OCI-LY3 (cell line): ENCODE measurements around the gene ACVR1.
"Not testable (repeated sequence)": the region's sequence is repeated elsewhere in the genome, so short reads cannot be mapped to it uniquely, and the experiment has no call there.

Experiments
- H2AFZ ChIP-seq: fragments of 200-600, 300-600 bp; shearing (Covaris generic); 2 replicates; pipeline ENCODE4 v1.6.0; 2014; ENCODE audit warnings: antibody characterized with exemption, low read depth, low read length
- H3K27ac ChIP-seq: fragments of 200-600, 300-600 bp; sonication (generic); 2 replicates; pipeline ENCODE4 v1.5.1; 2014; ENCODE audit warnings: mild to moderate bottlenecking, low read length, moderate library complexity, mixed read lengths
- H3K27me3 ChIP-seq: fragments of 200-600, 300-600 bp; sonication (generic); 2 replicates; pipeline ENCODE4 v1.6.1; 2014; ENCODE audit warnings: low read depth, low read length, mixed read lengths
- H3K36me3 ChIP-seq: fragments of 200-600, 300-600 bp; sonication (generic); replicated peaks from 2 replicates; pipeline ENCODE3; 2014; ENCODE audit warnings: low read depth, low read length, mixed read lengths
- H3K4me1 ChIP-seq: fragments of 300-600, 200-600 bp; sonication (generic); 2 replicates; pipeline ENCODE4 v1.6.1; 2014; ENCODE audit warnings: low read length, mixed read lengths
- H3K4me2 ChIP-seq: fragments of 200-600, 300-600 bp; sonication (generic); 2 replicates; pipeline ENCODE4 v1.6.1; 2014; ENCODE audit warnings: low read length, mixed read lengths
- H3K4me3 ChIP-seq: fragments of 300-600, 200-600 bp; sonication (generic); 2 replicates; pipeline ENCODE4 v1.5.1; 2014; ENCODE audit warnings: antibody characterized with exemption, mild to moderate bottlenecking, low read length, moderate library complexity
- H3K79me2 ChIP-seq: fragments of 300-600, 200-600 bp; shearing (Covaris generic); 2 replicates; pipeline ENCODE4 v1.6.1; 2014; ENCODE audit warnings: mild to moderate bottlenecking, low read length, mixed read lengths
- H3K9ac ChIP-seq: fragments of 300-600, 200-600 bp; shearing (Covaris generic); 2 replicates; pipeline ENCODE4 v1.6.0; 2014; ENCODE audit warnings: mild to moderate bottlenecking, low read length, moderate library complexity
- H3K9me3 ChIP-seq: fragments of 200-600, 300-600 bp; shearing (Covaris generic); 2 replicates; pipeline ENCODE4 v1.6.1; 2014; ENCODE audit warnings: low read length, mixed read lengths; ENCODE audit not compliant: insufficient read depth
- H4K20me1 ChIP-seq: fragments of 200-600, 300-600 bp; sonication (generic); 2 replicates; pipeline ENCODE4 v1.6.1; 2016; ENCODE audit warnings: low read length, mixed read lengths; ENCODE audit not compliant: insufficient read depth
- CTCF ChIP-seq: fragments of 200-600, 300-600 bp; sonication (generic); IDR thresholded peaks from 2 replicates; pipeline ENCODE4 v1.5.1; 2014; ENCODE audit warnings: antibody characterized with exemption, low read length, low read depth
- EZH2phosphoT487 ChIP-seq: fragments of 200-600 bp; shearing (Covaris generic); IDR thresholded peaks from 2 replicates; pipeline ENCODE4 v1.6.1; 2018; ENCODE audit warnings: antibody characterized with exemption, mixed run types, low read depth

The ACVR1 gene

GRCh38 chr2:157831573-157832315, 44.4 kb downstream of the ACVR1 start:
- Histone ChIP-seq H3K79me2 (no peaks in the 10 kb centered on the region), H3K4me3 (no peak overlapping the region), H3K9me3 (no peaks in the 10 kb centered on the region), H3K27me3 (no peaks in the 10 kb centered on the region), H2AFZ (no peak overlapping the region), H3K4me1 (no peaks in the 10 kb centered on the region), H4K20me1 (no peaks in the 10 kb centered on the region), H3K9ac (no peak overlapping the region), H3K36me3 (no peaks in the 10 kb centered on the region), H3K4me2 (no peak overlapping the region), H3K27ac (no peak overlapping the region)
- TF ChIP-seq CTCF (no peak), EZH2phosphoT487 (no peak)

- Histone ChIP-seq H3K4me1 (no peaks in the 10 kb centered on the region), H3K79me2 (no peaks in the 10 kb centered on the region), H4K20me1 (no peaks in the 10 kb centered on the region), H3K27me3 (no peaks in the 10 kb centered on the region), H3K4me2 (no peak overlapping the region), H2AFZ (no peak overlapping the region), H3K9ac (no peak overlapping the region), H3K4me3 (no peak overlapping the region), H3K9me3 (no peaks in the 10 kb centered on the region), H3K27ac (no peak overlapping the region), H3K36me3 (no peaks in the 10 kb centered on the region)
- no peak for TF ChIP-seq CTCF
- no peak for TF ChIP-seq EZH2phosphoT487
Measured at GRCh38 chr2:157830696-157831570, 45.2 kb downstream of the ACVR1 start.

- Histone ChIP-seq H3K4me3 (no peak overlapping the region), H3K4me2 (no peak overlapping the region), H3K9me3 (no peaks in the 10 kb centered on the region), H3K9ac (no peak overlapping the region), H3K27me3 (no peaks in the 10 kb centered on the region), H4K20me1 (no peaks in the 10 kb centered on the region), H3K4me1 (no peaks in the 10 kb centered on the region), H3K79me2 (no peaks in the 10 kb centered on the region), H3K27ac (no peak overlapping the region), H2AFZ (no peak overlapping the region), H3K36me3 (no peaks in the 10 kb centered on the region)
- TF ChIP-seq CTCF = no peak
- TF ChIP-seq EZH2phosphoT487 = no peak
Measured at GRCh38 chr2:157830266-157830665, 45.9 kb downstream of the ACVR1 start.

- no peaks in the 10 kb centered on the region for H3K4me1 ChIP-seq
- no peak overlapping the region for H2AFZ ChIP-seq
- H3K4me3 ChIP-seq = no peak overlapping the region
- H3K9me3 ChIP-seq = no peaks in the 10 kb centered on the region
- H4K20me1 ChIP-seq = no peaks in the 10 kb centered on the region
- no peak overlapping the region for H3K4me2 ChIP-seq
- no peaks in the 10 kb centered on the region for H3K36me3 ChIP-seq
- no peak overlapping the region for H3K9ac ChIP-seq
- no peaks in the 10 kb centered on the region for H3K79me2 ChIP-seq
- H3K27me3 ChIP-seq = no peaks in the 10 kb centered on the region
- H3K27ac ChIP-seq = no peak overlapping the region
- TF ChIP-seq EZH2phosphoT487 = no peak
- TF ChIP-seq CTCF = no peak
Measured at GRCh38 chr2:157827377-157827776, 48.8 kb downstream of the ACVR1 start.

GRCh38 chr2:157826644-157827043, 49.5 kb downstream of the ACVR1 start:
- H3K27ac ChIP-seq, H4K20me1 ChIP-seq, H3K79me2 ChIP-seq, H3K9me3 ChIP-seq, H2AFZ ChIP-seq, H3K27me3 ChIP-seq, H3K4me2 ChIP-seq, H3K36me3 ChIP-seq, H3K4me3 ChIP-seq, H3K9ac ChIP-seq, H3K4me1 ChIP-seq: not testable (repeated sequence)
